HepG2 (cell line): ENCODE data around the gene NPC1. TPM values are rescaled to one million over a fixed set of nuclear protein-coding genes. Genes with fewer than 3 reads are reported as not detected.

Experiments
- ATAC-seq: fragments of 200-7000 bp; cut with Tn5 transposase; 3 replicates; pipeline ENCODE4 v1.9.1; 2020; ENCODE audit warnings: mild to moderate bottlenecking, moderate library complexity
- BruUV-seq: library from RNA; stranded (reverse); fragments of 400-500 nt; replicated peaks from 2 replicates; lab custom pipeline; 2021; lab: Mats Ljungman, UMichigan
- CTCF ChIA-PET: fragments of 300-600 bp; formaldehyde crosslinking; extraction: SDS; loops from one replicate; lab custom pipeline; 2021; ENCODE audit warnings: low total read pairs, inconsistent platforms, low intra/inter-chr PET ratio; lab: Yijun Ruan, JAX
- POLR2A ChIA-PET: fragments of 350-600 bp; sonication (Branson Sonifier 250); formaldehyde crosslinking; loops from one replicate; lab custom pipeline; 2020; ENCODE audit warnings: antibody characterized with exemption, inconsistent platforms; lab: Yijun Ruan, JAX
- DNase-seq: peaks from one replicate; pipeline ENCODE4 v3.0.0-alpha.2; 2015; ENCODE audit warnings: low spot score
- FAIRE-seq: peaks from 3 replicates; lab custom pipeline; 2011; peaks lifted over from hg19 to GRCh38; lab: Jason Lieb, UNC
- H2AFZ ChIP-seq: one replicate; pipeline ENCODE4 v1.6.1; 2011; ENCODE audit warnings: low read length, inconsistent platforms
- H3K27ac ChIP-seq: fragments of 300-600 bp; 3 replicates; pipeline ENCODE4 v1.8.0; 2011; ENCODE audit warnings: mixed run types, mild to moderate bottlenecking, mixed read lengths, low read length, inconsistent platforms; ENCODE audit not compliant: insufficient read depth; ENCODE audit errors: extremely low read length
- H3K27me3 ChIP-seq, 2 experiments: fragments of 200-600 bp in 1 of 2; 2 replicates in 1 of 2; 3 replicates in 1 of 2; pipeline versions ENCODE4 v1.6.0 to v1.8.0; 2011; ENCODE audit warnings: low read length in 2 of 2, mild to moderate bottlenecking in 2 of 2, moderate library complexity in 2 of 2, inconsistent platforms in 1 of 2; ENCODE audit not compliant: insufficient read depth in 2 of 2, control insufficient read depth in 1 of 2
- H3K36me3 ChIP-seq, 2 experiments: fragments of 200-600 bp in 1 of 2; replicated peaks in 1 of 2; 2 replicates in 1 of 2; 3 replicates in 1 of 2; pipeline versions ENCODE4 v1.5.1 to v1.8.0; 2011; ENCODE audit warnings: low read length in 2 of 2, inconsistent platforms in 1 of 2; ENCODE audit not compliant: insufficient read depth in 2 of 2, control insufficient read depth in 1 of 2
- H3K4me1 ChIP-seq: 2 replicates; pipeline ENCODE4 v1.5.1; 2012; ENCODE audit warnings: low read length, inconsistent platforms; ENCODE audit not compliant: insufficient read depth
- H3K4me2 ChIP-seq: 2 replicates; pipeline ENCODE4 v1.6.0; 2011; ENCODE audit warnings: low read depth, low read length, inconsistent platforms
- H3K4me3 ChIP-seq, 3 experiments: fragments of 200-600 bp in 1 of 3; sonication (generic), shearing (Covaris generic) in 1 of 3; replicated peaks in 1 of 3; 2 replicates each; pipeline ENCODE4 v1.5.1; 2011 to 2016; ENCODE audit warnings: low read length in 3 of 3, inconsistent platforms in 2 of 3, low read depth in 2 of 3, mild to moderate bottlenecking in 2 of 3, control low read depth in 1 of 3, mixed read lengths in 1 of 3; ENCODE audit not compliant: insufficient read depth in 1 of 3
- H3K79me2 ChIP-seq: one replicate; pipeline ENCODE4 v1.6.1; 2011; ENCODE audit warnings: low read length, inconsistent platforms; ENCODE audit not compliant: insufficient read depth
- H3K9ac ChIP-seq: 2 replicates; pipeline ENCODE4 v1.6.0; 2011; ENCODE audit warnings: mild to moderate bottlenecking, low read depth, low read length, inconsistent platforms; ENCODE audit not compliant: insufficient read depth
- H3K9me3 ChIP-seq: 2 replicates; pipeline ENCODE4 v1.5.1; 2012; ENCODE audit warnings: mild to moderate bottlenecking, low read length
- H4K20me1 ChIP-seq: 2 replicates; pipeline ENCODE4 v1.6.0; 2011; ENCODE audit warnings: inconsistent platforms, mild to moderate bottlenecking, low read length, moderate library complexity; ENCODE audit not compliant: insufficient read depth
- IKZF1 ChIP-seq: fragments of 450-650 bp; IDR thresholded peaks from 2 replicates; pipeline ENCODE4 v1.7.1; 2016
- NFYC ChIP-seq: IDR thresholded peaks from 2 replicates; pipeline ENCODE4 v1.6.1; 2016; ENCODE audit warnings: missing genetic modification reagents, missing compliant biosample characterization
- SIN3A ChIP-seq: IDR thresholded peaks from 2 replicates; pipeline ENCODE4 v1.6.1; 2011; ENCODE audit warnings: low read depth, mild to moderate bottlenecking, control low read depth, low read length, borderline replicate concordance
- TCF12 ChIP-seq, 2 experiments: fragments of 450-650 bp in 1 of 2; sonication (generic) in 1 of 2; formaldehyde crosslinking in 1 of 2; IDR thresholded peaks; 2 replicates each; pipeline versions ENCODE4 v1.6.1 to v1.8.0; 2017 to 2022; ENCODE audit warnings: antibody characterized with exemption in 1 of 2, mild to moderate bottlenecking in 1 of 2, missing genetic modification reagents in 1 of 2, moderate library complexity in 1 of 2
- ZNF138 ChIP-seq: sonication (generic); formaldehyde crosslinking; IDR thresholded peaks from 2 replicates; pipeline ENCODE4 v1.5.0; 2020; ENCODE audit warnings: mild to moderate bottlenecking, low read depth, missing genetic modification reagents
- ZNF253 ChIP-seq: sonication (generic); formaldehyde crosslinking; IDR thresholded peaks from 2 replicates; pipeline ENCODE4 v1.8.0; 2022; ENCODE audit warnings: mild to moderate bottlenecking, missing genetic modification reagents, borderline replicate concordance
- ZNF746 ChIP-seq: sonication (generic); formaldehyde crosslinking; IDR thresholded peaks from 2 replicates; pipeline ENCODE4 v1.8.0; 2022; ENCODE audit warnings: mild to moderate bottlenecking, missing genetic modification reagents
- WGBS: methylation state at CpG from one replicate; pipeline ENCODE4 v1.1.6; 2017; ENCODE audit warnings: low lambda C conversion rate; 5-methylcytosine and 5-hydroxymethylcytosine counted together
- in situ Hi-C: cut with HindIII; loops from 2 replicates; pipeline ENCODE4 v1.10.0; 2017; ENCODE audit warnings: low pct_unique_long_range_greater_than_20kb; ENCODE audit not compliant: extremely low pct_ligation_motif_present
- intact Hi-C: fragments of 100-400 bp; cut with micrococcal nuclease; formaldehyde crosslinking; loops from one replicate; pipeline ENCODE4 v1.10.0; 2022; ENCODE audit not compliant: unreplicated experiment
- polyA plus RNA-seq, 8 experiments: library from polyadenylated mRNA; depleted of rRNA in 3 of 8; stranded (reverse) in 7 of 8; unstranded in 1 of 8; fragments of >200 nt; fragmentation: Illumina TruSeq in 4 of 8; extraction: Trizol in 4 of 8; gene quantifications; 2 replicates each; pipeline versions ENCODE4 v1.2.1 to v1.2.3, GENCODE V29; 2011 to 2016; ENCODE audit warnings: low read depth in 4 of 8, missing spikeins in 1 of 8, mixed read lengths in 1 of 8; ENCODE audit not compliant: insufficient read depth in 1 of 8
- total RNA-seq, 5 experiments: library from RNA; depleted of rRNA; stranded (reverse); fragments of >200 nt; fragmentation: Illumina TruSeq; extraction: Trizol; gene quantifications; 2 replicates each; pipeline ENCODE4 v1.2.3, GENCODE V29; 2016; ENCODE audit warnings: low read depth in 1 of 5
- TF ChIP-seq, protein P1 (sequence below): sonication (generic); formaldehyde crosslinking; IDR thresholded peaks from 2 replicates; pipeline ENCODE4 v1.4.0; 2020; ENCODE audit warnings: missing genetic modification reagents
- TF ChIP-seq, protein P2 (sequence below): sonication (generic); formaldehyde crosslinking; IDR thresholded peaks from 2 replicates; pipeline ENCODE4 v1.4.0; 2020; ENCODE audit warnings: missing genetic modification reagents, low read depth, mild to moderate bottlenecking, borderline replicate concordance
- TF ChIP-seq, protein P3 (sequence below): sonication (generic); formaldehyde crosslinking; IDR thresholded peaks from 2 replicates; pipeline ENCODE4 v1.4.0; 2020; ENCODE audit warnings: missing genetic modification reagents, borderline replicate concordance

Gene NPC1
- total and polyA plus RNA-seq, 2 of the 13 experiments (the other 11 are each of a cell fraction or from before 2014, with no cell fraction given) = 46.5 to 114 TPM

DNA sequence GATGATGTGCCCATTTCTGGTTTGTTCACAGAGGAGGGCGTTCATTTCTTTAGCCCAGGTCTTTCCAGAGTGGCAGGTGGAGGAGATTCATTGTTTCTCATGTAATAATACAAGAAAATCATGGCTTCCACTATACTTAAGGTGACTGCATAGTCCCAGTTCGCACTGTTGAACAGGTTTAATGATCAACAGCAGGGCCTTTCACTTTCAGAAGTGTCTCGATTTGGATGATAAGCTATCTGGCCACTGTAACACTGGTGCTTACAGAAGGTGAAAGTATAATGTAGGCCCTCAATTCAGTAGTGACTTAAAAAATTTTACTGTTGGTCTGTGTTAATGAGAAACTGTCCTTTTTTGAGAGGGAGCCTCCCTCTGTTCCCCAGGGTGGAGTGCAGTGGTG, 81.6 kb downstream of the NPC1 start:
- peak overlapping the region; percentile 84 for H3K4me2 ChIP-seq
- no peaks in the 10 kb centered on the region for H4K20me1 ChIP-seq
- H3K36me3 ChIP-seq = peaks cover 0 to 20% of the 10 kb centered on the region in 2 experiments
- peak overlapping the region; percentile 78 to 87 (median 82); a peak in 5 of 6 replicates for H3K4me3 ChIP-seq
- H3K79me2 ChIP-seq = peaks cover 9% of the 10 kb centered on the region
- DNase-seq = no peak
- peak; percentile 7; the same call in 1 of the 3 replicates for ATAC-seq
- TF ChIP-seq, protein P1, sequence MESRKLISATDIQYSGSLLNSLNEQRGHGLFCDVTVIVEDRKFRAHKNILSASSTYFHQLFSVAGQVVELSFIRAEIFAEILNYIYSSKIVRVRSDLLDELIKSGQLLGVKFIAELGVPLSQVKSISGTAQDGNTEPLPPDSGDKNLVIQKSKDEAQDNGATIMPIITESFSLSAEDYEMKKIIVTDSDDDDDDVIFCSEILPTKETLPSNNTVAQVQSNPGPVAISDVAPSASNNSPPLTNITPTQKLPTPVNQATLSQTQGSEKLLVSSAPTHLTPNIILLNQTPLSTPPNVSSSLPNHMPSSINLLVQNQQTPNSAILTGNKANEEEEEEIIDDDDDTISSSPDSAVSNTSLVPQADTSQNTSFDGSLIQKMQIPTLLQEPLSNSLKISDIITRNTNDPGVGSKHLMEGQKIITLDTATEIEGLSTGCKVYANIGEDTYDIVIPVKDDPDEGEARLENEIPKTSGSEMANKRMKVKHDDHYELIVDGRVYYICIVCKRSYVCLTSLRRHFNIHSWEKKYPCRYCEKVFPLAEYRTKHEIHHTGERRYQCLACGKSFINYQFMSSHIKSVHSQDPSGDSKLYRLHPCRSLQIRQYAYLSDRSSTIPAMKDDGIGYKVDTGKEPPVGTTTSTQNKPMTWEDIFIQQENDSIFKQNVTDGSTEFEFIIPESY (CRISPR knock-in tag) = no peak
- TF ChIP-seq ZNF746 (CRISPR knock-in tag) (no peak), ZNF253 (CRISPR knock-in tag) (no peak), ZNF138 (no peak), TCF12 (IDR thresholded peaks at IDR 0.05) (no peak), TCF12 (CRISPR knock-in tag; IDR thresholded peaks at IDR 0.05) (no peak), NFYC (no peak), IKZF1 (no peak), SIN3A (no peak)
- TF ChIP-seq, protein P2, sequence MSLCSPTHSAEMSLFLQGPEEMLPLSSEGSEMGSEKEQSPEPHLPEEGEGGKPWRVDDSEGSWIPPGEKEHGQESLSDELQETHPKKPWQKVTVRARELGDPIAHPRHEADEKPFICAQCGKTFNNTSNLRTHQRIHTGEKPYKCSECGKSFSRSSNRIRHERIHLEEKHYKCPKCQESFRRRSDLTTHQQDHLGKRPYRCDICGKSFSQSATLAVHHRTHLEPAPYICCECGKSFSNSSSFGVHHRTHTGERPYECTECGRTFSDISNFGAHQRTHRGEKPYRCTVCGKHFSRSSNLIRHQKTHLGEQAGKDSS (CRISPR knock-in tag) = no peak
- TF ChIP-seq, protein P3, sequence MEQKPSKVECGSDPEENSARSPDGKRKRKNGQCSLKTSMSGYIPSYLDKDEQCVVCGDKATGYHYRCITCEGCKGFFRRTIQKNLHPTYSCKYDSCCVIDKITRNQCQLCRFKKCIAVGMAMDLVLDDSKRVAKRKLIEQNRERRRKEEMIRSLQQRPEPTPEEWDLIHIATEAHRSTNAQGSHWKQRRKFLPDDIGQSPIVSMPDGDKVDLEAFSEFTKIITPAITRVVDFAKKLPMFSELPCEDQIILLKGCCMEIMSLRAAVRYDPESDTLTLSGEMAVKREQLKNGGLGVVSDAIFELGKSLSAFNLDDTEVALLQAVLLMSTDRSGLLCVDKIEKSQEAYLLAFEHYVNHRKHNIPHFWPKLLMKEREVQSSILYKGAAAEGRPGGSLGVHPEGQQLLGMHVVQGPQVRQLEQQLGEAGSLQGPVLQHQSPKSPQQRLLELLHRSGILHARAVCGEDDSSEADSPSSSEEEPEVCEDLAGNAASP (CRISPR knock-in tag) = no peak
- TF ChIP-seq, all 625 proteins: peak for 0
- intact Hi-C loops = no loop called here
- FAIRE-seq = no peak
- H2AFZ ChIP-seq = no peak overlapping the region
- ChIA-PET POLR2A (interaction anchor here (1.4 to 1.6 kb wide), 2 partner anchors 17 to 81 kb away, joined by 3 to 6 read pairs; partner anchors contain the start of gene NPC1), CTCF (no interaction called here)
- H3K27ac ChIP-seq = no peak overlapping the region
- H3K9ac ChIP-seq = peak overlapping the region; percentile 79; the same call in 1 of the 2 replicates
- BruUV-seq = no TSS peak
- H3K27me3 ChIP-seq = no peaks in the 10 kb centered on the region
- in situ Hi-C loops = no loop called here
- H3K4me1 ChIP-seq = peaks cover 27% of the 10 kb centered on the region
- WGBS = 59% methylated on average over 3 of the region's 3 CpGs
- no peaks in the 10 kb centered on the region for H3K9me3 ChIP-seq
